Mammary epithelial cell (primary cell): Measurements from ENCODE around the gene PROX2.

Experiments
- CTCF ChIP-seq, 2 donors: IDR thresholded peaks in 1 of 2; conservative IDR thresholded peaks in 1 of 2; 2 replicates each; pipeline ENCODE4 v1.5.1; 2011 to 2012; ENCODE audit warnings: inconsistent platforms in 2 of 2, low read length in 2 of 2, mild to moderate bottlenecking in 2 of 2, control low read depth in 1 of 2, low read depth in 1 of 2; ENCODE audit not compliant: insufficient read depth in 1 of 2; ENCODE audit errors: extremely low read depth in 1 of 2
- EZH2 ChIP-seq: IDR thresholded peaks from 2 replicates; pipeline ENCODE4 v1.6.1; 2012; ENCODE audit warnings: low read length, inconsistent platforms, borderline replicate concordance

- TF ChIP-seq CTCF (conservative IDR thresholded peaks at IDR 0.05 in 1 of 2, IDR thresholded peaks at IDR 0.05 in 1 of 2; ENCODE audit: extremely low read depth in 1 of 2, insufficient read depth in 1 of 2, low read depth in 1 of 2, low read length in 2 of 2) (no peak), EZH2 (no peak)
These were observed 40.2 kb downstream of the PROX2 start for GRCh38 chr14:74835645-74836250.
